GM12872 (cell line): ENCODE results near the gene LAPTM5.

ENCODE experiments used
- TF ChIP-seq, protein P1 (sequence below): IDR thresholded peaks from 3 replicates; pipeline ENCODE4 v1.5.1; 2011; ENCODE audit warnings: low read depth, mild to moderate bottlenecking, low read length, moderate library complexity; ENCODE audit not compliant: insufficient read depth

The LAPTM5 gene

DNA sequence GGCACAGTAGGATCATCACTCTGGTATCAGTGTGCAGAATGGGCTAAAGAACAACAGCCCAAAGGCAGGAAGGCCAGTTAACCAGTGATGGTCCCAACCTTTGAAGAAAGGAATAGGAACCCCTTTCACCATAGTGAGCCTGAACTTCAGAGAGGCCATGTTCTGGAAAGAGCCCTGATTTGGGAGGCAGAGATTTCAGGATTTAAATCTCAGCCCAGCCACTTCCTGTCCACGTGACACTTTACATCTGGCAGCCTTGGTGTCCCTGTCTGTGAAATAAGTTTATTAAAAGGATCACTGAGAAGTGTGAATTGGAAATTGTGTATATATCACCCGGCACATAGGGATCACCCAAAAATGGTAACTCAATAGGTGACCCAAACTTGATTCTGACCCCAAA lies 47.2 kb downstream of the LAPTM5 start:
- TF ChIP-seq, protein P1, sequence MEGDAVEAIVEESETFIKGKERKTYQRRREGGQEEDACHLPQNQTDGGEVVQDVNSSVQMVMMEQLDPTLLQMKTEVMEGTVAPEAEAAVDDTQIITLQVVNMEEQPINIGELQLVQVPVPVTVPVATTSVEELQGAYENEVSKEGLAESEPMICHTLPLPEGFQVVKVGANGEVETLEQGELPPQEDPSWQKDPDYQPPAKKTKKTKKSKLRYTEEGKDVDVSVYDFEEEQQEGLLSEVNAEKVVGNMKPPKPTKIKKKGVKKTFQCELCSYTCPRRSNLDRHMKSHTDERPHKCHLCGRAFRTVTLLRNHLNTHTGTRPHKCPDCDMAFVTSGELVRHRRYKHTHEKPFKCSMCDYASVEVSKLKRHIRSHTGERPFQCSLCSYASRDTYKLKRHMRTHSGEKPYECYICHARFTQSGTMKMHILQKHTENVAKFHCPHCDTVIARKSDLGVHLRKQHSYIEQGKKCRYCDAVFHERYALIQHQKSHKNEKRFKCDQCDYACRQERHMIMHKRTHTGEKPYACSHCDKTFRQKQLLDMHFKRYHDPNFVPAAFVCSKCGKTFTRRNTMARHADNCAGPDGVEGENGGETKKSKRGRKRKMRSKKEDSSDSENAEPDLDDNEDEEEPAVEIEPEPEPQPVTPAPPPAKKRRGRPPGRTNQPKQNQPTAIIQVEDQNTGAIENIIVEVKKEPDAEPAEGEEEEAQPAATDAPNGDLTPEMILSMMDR = no peak

- TF ChIP-seq, protein P1 = no peak
These were observed 49.2 kb downstream of the LAPTM5 start for GRCh38 chr1:30708361-30708728.

DNA sequence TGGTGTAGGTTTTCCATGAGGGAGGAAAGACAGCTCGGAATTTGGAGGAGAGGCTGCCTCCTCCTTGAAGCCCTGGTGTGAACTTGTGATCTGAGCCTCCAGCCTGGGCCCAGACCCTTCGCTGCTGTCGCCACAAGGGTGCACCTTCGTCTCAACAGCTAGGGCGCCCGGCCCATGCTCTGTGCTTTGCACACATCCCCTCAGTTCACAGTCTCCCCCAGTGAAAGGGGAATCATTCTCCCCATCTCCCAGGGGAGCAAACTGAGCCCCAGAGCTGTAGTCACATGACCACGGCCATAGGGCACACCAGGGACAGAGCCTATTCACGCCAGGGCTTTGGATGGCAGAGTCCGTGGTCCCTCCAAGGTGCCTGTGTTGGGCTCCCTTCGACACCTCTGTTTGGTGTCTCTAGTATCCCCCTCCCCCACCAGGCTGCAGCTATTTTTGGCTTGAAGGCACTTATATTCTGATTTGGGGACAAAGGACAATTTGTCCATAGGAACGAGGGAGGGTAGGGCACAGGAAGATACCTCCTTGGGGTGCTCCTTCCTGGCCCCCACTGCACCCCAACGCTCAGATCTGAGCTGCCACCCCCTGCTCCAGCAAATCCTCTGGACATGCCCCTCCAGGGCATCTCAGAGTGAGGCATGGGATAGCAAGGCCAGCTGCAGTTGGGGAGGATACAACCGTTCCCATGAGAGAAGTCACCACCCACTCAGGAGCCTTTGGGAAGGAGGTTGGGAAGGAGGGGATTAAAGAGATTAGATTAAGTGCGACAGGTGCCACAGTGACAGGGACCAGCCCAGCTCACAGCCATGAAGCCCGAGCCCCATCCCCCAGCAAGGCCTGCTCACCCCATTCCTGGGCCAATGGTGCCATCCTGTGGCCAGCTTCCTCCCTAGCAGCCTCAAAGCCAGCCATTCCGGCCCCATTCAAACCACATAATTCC lies 49.9 kb downstream of the LAPTM5 start:
- TF ChIP-seq, protein P1 = peak; percentile 84

DNA sequence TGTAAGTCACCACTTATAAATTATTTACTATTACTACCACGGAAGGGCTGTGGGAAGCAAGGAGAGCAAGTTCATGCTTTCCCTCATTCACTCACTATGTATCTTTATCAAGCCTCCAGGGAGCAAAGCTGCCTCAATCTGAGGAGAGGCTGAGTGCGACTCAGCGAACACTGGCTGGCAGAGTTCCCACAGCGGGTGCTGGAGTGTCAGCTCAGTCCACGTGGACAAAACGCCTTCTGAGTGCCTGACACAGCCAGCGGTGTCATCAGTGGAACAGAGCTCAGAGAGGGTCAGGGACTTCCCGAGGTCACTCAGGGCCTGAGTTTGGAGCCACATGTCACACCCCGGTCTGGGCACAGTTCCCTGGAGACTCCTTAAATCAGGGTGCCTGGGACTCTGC lies 51.0 kb downstream of the LAPTM5 start:
- TF ChIP-seq, protein P1 = no peak

DNA sequence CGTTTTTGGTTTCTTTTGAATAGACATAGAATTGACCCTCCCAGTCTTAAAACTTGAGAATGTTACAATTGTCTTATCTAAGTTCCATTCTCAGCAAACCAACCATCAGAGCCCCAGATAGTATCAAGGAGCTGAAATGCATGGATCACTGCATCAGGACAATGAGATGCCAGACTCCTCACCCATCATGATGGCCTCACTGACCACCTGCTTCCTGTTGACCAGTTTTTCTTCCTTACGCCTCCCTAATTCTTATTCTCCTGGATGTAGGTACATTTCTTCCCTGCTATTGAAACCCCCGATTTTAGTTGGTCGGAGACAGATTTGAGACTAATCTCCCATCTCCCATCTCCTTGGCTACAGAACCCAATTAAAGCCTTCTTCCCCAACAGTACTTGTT lies 51.9 kb downstream of the LAPTM5 start:
- TF ChIP-seq, protein P1 = no peak

DNA sequence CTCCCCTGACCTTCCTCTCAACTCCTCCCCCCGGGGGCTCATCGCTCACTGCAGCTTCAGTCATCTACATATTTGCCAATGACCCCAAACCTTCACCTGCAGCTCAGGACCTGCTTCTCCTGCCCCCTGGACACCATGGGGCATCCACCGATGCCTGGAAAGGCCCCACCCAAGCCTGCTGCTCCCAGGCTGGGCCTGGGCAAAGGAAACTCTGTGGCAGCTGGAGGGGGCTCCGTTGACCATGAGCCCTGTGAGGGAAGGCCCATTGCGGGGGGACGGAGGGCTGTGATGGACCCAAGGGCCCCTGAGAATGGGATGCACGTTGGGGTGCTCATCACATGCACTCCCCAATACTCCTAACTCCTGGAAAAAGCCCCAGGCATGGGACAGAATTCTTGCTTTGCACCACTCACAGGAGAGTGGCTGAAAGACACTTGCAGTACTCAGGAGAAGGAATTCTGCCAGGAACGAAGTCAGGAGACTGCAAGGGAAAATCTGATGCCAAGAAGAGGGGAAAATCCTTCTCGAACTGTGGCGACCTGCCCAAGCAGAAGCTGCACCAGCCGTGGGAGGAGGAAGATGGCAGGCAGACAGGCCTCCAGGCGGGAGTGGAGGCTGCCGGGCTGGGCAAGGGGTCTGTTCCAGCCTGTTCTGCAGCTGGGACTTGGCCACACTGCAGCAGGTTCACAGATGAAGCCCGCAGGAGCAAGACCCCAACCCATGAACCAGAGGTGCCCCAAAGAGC lies 52.6 kb downstream of the LAPTM5 start:
- TF ChIP-seq, protein P1 = no peak

DNA sequence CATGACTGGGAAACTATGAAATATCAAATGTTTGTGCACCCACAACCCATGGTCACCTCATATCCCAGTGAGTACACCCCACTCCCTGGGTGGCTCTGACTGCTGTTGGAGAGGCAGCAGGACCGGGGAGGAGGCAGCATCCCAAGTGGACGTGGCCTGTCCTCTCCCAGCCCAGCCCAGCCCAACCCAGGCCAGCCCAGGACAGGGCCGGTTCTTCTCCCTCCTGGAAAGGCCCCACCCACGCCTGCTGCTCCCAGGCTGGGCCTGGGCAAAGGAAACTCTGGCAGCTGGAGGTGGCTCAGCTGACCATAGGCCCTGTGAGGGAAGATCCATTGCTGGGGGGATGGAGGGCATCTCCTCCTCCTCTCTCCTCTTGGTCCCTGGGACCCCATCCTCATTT lies 53.3 kb downstream of the LAPTM5 start:
- TF ChIP-seq, protein P1 = no peak
